IMR-90 (cell line): Measurements from ENCODE around the gene DGKG.

ENCODE experiments used
- CTCF ChIP-seq: conservative IDR thresholded peaks from 2 replicates; pipeline ENCODE4 v1.5.1; 2012; ENCODE audit warnings: mild to moderate bottlenecking, low read depth, low read length, improper control_type of control experiment
- MAFK ChIP-seq: IDR thresholded peaks from 2 replicates; pipeline ENCODE4 v1.6.1; 2012; ENCODE audit warnings: low read depth, low read length, improper control_type of control experiment
- MXI1 ChIP-seq: IDR thresholded peaks from 2 replicates; pipeline ENCODE4 v1.6.1; 2012; ENCODE audit warnings: low read depth, mild to moderate bottlenecking, low read length, moderate library complexity, borderline replicate concordance
- POLR2A ChIP-seq: IDR thresholded peaks from 2 replicates; pipeline ENCODE4 v1.6.1; 2012; ENCODE audit warnings: mild to moderate bottlenecking, low read depth, low read length
- SMC3 ChIP-seq: fragments of 150-350 bp; IDR thresholded peaks from 2 replicates; pipeline ENCODE4 v1.6.1; 2016; ENCODE audit warnings: low read depth, mild to moderate bottlenecking, antibody characterized with exemption, low read length, moderate library complexity

- no peak for TF ChIP-seq SMC3
- no peak for TF ChIP-seq CTCF
- TF ChIP-seq MAFK: no peak
- no peak for TF ChIP-seq POLR2A
- TF ChIP-seq MXI1: no peak
These were observed 63.2 kb downstream of the DGKG start for GRCh38 chr3:186298876-186299275.
